Measurements from ENCODE around the gene CBFA2T3.

Gene CBFA2T3

GRCh38 chr16:89015271-89015859, 38.4 kb upstream of the CBFA2T3 start:
- TF ChIP-seq GABPA (IDR thresholded peaks at IDR 0.05; ENCODE audit: low read depth) (no peak), POLR2AphosphoS5 (IDR thresholded peaks at IDR 0.05; ENCODE audit: low read depth) (no peak), SPI1 (IDR thresholded peaks at IDR 0.05; ENCODE audit: borderline replicate concordance, low read depth) (no peak)
- TF ChIP-seq, protein P1, sequence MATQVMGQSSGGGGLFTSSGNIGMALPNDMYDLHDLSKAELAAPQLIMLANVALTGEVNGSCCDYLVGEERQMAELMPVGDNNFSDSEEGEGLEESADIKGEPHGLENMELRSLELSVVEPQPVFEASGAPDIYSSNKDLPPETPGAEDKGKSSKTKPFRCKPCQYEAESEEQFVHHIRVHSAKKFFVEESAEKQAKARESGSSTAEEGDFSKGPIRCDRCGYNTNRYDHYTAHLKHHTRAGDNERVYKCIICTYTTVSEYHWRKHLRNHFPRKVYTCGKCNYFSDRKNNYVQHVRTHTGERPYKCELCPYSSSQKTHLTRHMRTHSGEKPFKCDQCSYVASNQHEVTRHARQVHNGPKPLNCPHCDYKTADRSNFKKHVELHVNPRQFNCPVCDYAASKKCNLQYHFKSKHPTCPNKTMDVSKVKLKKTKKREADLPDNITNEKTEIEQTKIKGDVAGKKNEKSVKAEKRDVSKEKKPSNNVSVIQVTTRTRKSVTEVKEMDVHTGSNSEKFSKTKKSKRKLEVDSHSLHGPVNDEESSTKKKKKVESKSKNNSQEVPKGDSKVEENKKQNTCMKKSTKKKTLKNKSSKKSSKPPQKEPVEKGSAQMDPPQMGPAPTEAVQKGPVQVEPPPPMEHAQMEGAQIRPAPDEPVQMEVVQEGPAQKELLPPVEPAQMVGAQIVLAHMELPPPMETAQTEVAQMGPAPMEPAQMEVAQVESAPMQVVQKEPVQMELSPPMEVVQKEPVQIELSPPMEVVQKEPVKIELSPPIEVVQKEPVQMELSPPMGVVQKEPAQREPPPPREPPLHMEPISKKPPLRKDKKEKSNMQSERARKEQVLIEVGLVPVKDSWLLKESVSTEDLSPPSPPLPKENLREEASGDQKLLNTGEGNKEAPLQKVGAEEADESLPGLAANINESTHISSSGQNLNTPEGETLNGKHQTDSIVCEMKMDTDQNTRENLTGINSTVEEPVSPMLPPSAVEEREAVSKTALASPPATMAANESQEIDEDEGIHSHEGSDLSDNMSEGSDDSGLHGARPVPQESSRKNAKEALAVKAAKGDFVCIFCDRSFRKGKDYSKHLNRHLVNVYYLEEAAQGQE (IDR thresholded peaks at IDR 0.05; ENCODE audit: insufficient replicate concordance, low read depth), result no peak
- TF ChIP-seq, protein P2, sequence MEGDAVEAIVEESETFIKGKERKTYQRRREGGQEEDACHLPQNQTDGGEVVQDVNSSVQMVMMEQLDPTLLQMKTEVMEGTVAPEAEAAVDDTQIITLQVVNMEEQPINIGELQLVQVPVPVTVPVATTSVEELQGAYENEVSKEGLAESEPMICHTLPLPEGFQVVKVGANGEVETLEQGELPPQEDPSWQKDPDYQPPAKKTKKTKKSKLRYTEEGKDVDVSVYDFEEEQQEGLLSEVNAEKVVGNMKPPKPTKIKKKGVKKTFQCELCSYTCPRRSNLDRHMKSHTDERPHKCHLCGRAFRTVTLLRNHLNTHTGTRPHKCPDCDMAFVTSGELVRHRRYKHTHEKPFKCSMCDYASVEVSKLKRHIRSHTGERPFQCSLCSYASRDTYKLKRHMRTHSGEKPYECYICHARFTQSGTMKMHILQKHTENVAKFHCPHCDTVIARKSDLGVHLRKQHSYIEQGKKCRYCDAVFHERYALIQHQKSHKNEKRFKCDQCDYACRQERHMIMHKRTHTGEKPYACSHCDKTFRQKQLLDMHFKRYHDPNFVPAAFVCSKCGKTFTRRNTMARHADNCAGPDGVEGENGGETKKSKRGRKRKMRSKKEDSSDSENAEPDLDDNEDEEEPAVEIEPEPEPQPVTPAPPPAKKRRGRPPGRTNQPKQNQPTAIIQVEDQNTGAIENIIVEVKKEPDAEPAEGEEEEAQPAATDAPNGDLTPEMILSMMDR (IDR thresholded peaks at IDR 0.05; ENCODE audit: insufficient read depth, low read length), result no peak

GRCh38 chr16:89014403-89015230, 37.6 kb upstream of the CBFA2T3 start:
- H3K27ac ChIP-seq (replicated peaks), result no peak overlapping the region
- DNase-seq (ENCODE audit: low read depth in 1 of 2, low spot score in 1 of 2), result no peak
- H3K4me3 ChIP-seq (replicated peaks; ENCODE audit: insufficient read depth, low read length), result no peak overlapping the region
- no peak for TF ChIP-seq SPI1 (IDR thresholded peaks at IDR 0.05; ENCODE audit: borderline replicate concordance, low read depth)
- TF ChIP-seq GABPA (IDR thresholded peaks at IDR 0.05; ENCODE audit: low read depth), result no peak
- H3K27me3 ChIP-seq (ENCODE audit: insufficient read depth, poor library complexity, severe bottlenecking), result no peaks in the 10 kb centered on the region

More at GRCh38 chr16:89015271-89015859, 38.4 kb upstream of the CBFA2T3 start:
- no peak for DNase-seq (ENCODE audit: low read depth in 1 of 2, low spot score in 1 of 2)
- H3K27ac ChIP-seq (replicated peaks), result no peak overlapping the region
- no peaks in the 10 kb centered on the region for H3K27me3 ChIP-seq (ENCODE audit: insufficient read depth, poor library complexity, severe bottlenecking)
- H3K4me3 ChIP-seq (replicated peaks; ENCODE audit: insufficient read depth, low read length), result no peak overlapping the region

DNA sequence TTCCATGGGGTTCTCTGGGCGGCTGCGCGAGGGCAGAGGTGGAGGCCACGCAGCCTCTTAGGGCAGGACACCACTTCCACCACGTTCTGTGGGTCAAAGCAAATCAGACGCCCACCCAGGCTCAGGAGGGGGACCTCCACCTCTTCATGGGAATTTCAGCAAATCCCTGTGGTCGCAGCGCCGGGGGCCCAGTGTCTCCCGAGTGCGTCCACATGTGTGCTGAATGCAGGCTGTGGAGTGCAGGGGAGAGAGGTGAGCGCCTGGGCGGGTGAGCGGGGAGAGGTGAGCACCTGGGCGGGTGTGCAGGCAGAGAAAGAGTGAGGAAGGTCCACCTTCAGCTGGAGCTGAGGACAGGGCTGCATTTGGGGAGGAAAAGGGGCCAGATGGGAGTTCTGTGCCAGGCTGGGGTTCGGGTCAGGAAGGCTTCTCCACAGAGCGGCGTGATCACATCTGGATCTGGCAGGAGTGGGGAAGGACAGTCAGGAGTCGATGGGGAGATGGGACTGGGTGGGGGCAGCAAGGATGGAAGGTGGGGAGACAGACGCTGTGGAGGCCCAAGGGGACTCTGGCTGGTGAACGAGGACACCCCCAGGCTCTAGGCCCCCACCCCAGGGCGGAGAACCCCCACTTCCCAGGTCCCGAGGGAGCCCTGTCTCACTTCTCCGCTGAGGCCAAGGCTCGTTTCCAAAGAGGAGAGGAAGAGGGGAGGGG, 36.8 kb upstream of the CBFA2T3 start:
- TF ChIP-seq, protein P2 (IDR thresholded peaks at IDR 0.05; ENCODE audit: insufficient read depth, low read length), result no peak
- TF ChIP-seq POLR2AphosphoS5 (IDR thresholded peaks at IDR 0.05; ENCODE audit: low read depth) (no peak), GABPA (IDR thresholded peaks at IDR 0.05; ENCODE audit: low read depth) (no peak), SPI1 (IDR thresholded peaks at IDR 0.05; ENCODE audit: borderline replicate concordance, low read depth) (no peak)
- TF ChIP-seq, protein P1 (IDR thresholded peaks at IDR 0.05; ENCODE audit: insufficient replicate concordance, low read depth), result no peak
- Histone ChIP-seq H3K27me3 (ENCODE audit: insufficient read depth, poor library complexity, severe bottlenecking) (no peaks in the 10 kb centered on the region), H3K4me3 (replicated peaks; ENCODE audit: insufficient read depth, low read length) (no peak overlapping the region), H3K27ac (replicated peaks) (no peak overlapping the region)
- no peak for DNase-seq (ENCODE audit: low read depth in 1 of 2, low spot score in 1 of 2)

DNA sequence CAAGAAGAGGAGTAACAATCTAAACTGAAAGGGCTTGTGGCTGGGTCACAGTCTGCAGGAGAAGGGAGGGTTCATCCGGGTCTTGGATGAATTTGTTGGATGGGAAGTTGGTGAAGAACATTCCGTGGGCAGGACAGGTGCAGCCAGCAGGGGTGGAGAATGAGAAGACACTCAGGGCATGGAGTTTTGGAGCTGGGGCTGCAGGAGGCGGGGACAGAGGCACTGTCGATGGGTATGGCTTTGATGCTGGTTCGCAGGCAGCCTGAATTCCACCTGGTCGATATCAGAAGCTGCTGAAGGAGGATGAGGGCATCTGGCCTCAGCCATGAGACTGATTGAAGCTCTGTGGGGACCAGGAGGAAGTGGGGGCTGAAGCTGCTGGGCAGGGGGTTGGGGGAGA, 36.1 kb upstream of the CBFA2T3 start:
- no peaks in the 10 kb centered on the region for H3K27me3 ChIP-seq (ENCODE audit: insufficient read depth, poor library complexity, severe bottlenecking)
- no peak for DNase-seq (ENCODE audit: low read depth in 1 of 2, low spot score in 1 of 2)
- H3K4me3 ChIP-seq (replicated peaks; ENCODE audit: insufficient read depth, low read length), result no peak overlapping the region
- no peak overlapping the region for H3K27ac ChIP-seq (replicated peaks)
- TF ChIP-seq, protein P2 (IDR thresholded peaks at IDR 0.05; ENCODE audit: insufficient read depth, low read length), result no peak
- no peak for TF ChIP-seq POLR2AphosphoS5 (IDR thresholded peaks at IDR 0.05; ENCODE audit: low read depth)
- TF ChIP-seq SPI1 (IDR thresholded peaks at IDR 0.05; ENCODE audit: borderline replicate concordance, low read depth), result no peak
- TF ChIP-seq, protein P1 (IDR thresholded peaks at IDR 0.05; ENCODE audit: insufficient replicate concordance, low read depth), result no peak
- TF ChIP-seq GABPA (IDR thresholded peaks at IDR 0.05; ENCODE audit: low read depth), result no peak

Measured in HL-60 (cell line).